Measurements from ENCODE around the gene C5orf46.

Gene C5orf46

DNA sequence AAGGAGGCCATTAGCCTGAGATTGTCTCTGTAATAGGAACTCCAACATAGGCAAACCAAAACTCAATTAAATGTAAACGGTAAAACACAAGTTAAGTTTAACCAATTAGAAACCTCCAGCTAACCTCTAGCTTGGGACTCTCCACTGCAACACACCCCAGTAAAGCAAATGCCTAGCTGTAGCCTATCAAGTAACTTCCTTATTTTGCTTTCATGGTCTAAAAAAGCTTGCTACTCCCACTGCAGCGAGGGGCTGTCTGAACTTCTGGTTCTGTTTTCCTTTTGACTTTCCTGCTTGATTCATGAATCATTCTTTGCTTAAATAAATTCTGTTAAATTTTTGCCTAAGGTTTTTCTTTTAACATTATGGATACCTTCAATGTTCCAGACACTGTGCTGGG, 24.4 kb upstream of the C5orf46 start:
- TF ChIP-seq, protein P1, sequence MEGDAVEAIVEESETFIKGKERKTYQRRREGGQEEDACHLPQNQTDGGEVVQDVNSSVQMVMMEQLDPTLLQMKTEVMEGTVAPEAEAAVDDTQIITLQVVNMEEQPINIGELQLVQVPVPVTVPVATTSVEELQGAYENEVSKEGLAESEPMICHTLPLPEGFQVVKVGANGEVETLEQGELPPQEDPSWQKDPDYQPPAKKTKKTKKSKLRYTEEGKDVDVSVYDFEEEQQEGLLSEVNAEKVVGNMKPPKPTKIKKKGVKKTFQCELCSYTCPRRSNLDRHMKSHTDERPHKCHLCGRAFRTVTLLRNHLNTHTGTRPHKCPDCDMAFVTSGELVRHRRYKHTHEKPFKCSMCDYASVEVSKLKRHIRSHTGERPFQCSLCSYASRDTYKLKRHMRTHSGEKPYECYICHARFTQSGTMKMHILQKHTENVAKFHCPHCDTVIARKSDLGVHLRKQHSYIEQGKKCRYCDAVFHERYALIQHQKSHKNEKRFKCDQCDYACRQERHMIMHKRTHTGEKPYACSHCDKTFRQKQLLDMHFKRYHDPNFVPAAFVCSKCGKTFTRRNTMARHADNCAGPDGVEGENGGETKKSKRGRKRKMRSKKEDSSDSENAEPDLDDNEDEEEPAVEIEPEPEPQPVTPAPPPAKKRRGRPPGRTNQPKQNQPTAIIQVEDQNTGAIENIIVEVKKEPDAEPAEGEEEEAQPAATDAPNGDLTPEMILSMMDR (IDR thresholded peaks at IDR 0.05; ENCODE audit: low read depth, low read length), result no peak
- no peak for DNase-seq (ENCODE audit: low read depth, low spot score)
- in situ Hi-C loops (cut with HindIII; ENCODE audit: low sequenced_read_pairs), result no loop called here
- no peak overlapping the region for H3K4me3 ChIP-seq (ENCODE audit: low read depth, low read length)

DNA sequence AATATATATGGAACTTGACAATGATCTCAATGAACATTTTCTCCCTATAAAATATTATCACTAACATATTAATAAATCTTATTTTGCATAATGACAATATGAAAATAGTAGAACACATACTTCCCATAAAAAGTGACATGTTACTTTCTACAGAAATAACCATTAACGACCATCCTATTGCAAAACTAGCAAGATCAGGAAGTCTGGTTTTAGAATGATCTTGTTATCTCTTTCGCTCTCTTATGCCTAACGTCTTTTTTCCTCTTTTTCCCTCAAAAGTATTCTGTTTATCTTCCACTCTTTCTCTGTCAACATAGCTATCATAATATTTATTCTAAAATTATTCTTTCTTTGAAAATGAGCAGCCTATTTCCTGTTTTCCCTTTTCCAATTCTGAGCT, 21.6 kb upstream of the C5orf46 start:
- in situ Hi-C loops (cut with HindIII; ENCODE audit: low sequenced_read_pairs), result no loop called here
- DNase-seq (ENCODE audit: low read depth, low spot score), result no peak
- TF ChIP-seq, protein P1 (IDR thresholded peaks at IDR 0.05; ENCODE audit: low read depth, low read length), result no peak
- H3K4me3 ChIP-seq (ENCODE audit: low read depth, low read length), result no peak overlapping the region

DNA sequence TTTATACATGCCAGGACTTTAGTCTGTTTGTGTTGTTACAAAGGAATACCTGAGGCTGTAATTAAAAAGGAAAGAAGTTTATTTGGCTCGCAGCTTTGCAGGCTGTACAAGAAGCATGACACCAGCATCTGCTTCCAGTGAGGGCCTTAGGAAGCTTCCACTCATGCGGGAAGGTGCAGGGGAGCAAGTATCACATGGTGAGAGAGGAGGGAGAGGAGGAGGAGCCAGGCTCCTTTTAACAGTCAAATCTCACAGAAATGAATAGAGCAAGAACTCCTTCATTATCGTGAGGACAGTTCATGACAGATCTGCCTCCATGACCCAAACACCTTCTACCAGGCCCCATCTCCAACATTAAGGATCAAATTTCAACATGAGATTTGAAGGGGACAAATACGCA, 18.7 kb upstream of the C5orf46 start:
- in situ Hi-C loops (cut with HindIII; ENCODE audit: low sequenced_read_pairs), result no loop called here
- DNase-seq (ENCODE audit: low read depth, low spot score), result no peak
- no peak overlapping the region for H3K4me3 ChIP-seq (ENCODE audit: low read depth, low read length)
- TF ChIP-seq, protein P1 (IDR thresholded peaks at IDR 0.05; ENCODE audit: low read depth, low read length), result no peak

DNA sequence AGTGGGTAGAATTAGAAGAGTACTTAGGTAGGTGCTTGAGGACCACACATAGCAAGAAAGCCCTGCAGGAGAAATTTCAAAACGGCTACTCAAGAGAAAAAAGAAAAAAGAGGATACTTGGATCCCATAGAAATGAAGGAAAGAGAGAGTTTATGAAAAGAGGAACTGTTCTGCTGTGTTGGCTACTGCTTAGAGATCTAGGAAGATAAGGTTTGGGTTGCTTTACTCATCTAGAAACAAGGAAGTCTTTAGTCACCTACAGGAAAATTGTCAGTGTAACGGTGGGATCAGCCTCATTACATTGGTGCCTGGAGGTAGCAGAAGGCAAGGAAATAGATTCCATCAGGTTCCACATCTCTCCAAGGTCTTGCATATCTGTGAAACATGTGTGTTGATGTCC, 14.8 kb upstream of the C5orf46 start:
- DNase-seq (ENCODE audit: low read depth, low spot score), result no peak
- TF ChIP-seq, protein P1 (IDR thresholded peaks at IDR 0.05; ENCODE audit: low read depth, low read length), result no peak
- no peak overlapping the region for H3K4me3 ChIP-seq (ENCODE audit: low read depth, low read length)
- in situ Hi-C loops (cut with HindIII; ENCODE audit: low sequenced_read_pairs), result no loop called here

DNA sequence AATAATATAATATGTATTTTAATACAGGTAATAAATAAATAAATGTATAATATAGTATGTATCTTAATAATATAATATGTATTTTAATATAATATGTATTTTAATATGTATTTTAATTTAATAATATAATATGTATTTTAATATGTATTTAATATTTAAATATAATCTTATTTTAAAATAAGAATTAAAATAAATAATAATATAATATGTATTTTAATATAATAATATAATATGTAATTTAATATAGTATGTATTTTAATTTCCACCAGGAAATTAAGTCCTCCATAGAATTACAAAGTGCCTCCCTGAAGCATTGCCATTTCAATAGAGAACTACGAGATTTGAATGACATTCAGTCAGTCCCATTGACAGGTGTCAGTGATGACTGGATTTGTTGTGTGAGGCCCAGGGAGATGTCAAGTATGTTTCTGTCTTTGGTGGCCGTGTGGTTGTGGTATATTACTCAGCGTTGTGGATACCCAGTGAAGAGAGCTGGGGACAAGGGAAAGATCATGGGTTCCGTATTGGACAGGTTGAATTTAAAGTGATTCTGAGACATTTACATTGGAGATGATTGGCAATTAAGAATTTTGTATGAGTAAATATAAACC, 14.2 kb upstream of the C5orf46 start:
- in situ Hi-C loops (cut with HindIII; ENCODE audit: low sequenced_read_pairs), result no loop called here
- TF ChIP-seq, protein P1 (IDR thresholded peaks at IDR 0.05; ENCODE audit: low read depth, low read length), result no peak
- no peak for DNase-seq (ENCODE audit: low read depth, low spot score)
- H3K4me3 ChIP-seq (ENCODE audit: low read depth, low read length), result no peak overlapping the region

DNA sequence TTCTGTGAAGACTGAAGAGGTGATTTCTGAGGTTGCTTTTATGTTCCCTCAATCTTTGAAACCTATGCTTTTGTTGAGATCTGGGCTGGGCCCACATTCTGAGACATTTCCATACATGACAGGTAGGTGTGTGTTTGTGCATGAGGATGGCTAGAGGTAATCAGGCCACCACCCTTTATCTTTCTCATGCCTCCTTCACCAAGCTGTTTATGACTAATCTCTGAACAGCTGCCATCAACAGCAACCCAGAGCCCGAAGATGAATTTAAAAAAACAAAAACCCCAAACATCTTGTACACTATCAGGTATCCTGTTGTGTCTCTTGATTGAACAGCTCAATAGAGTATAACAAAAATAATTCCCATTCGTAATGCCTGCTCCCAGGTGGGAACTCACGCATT, 12.6 kb upstream of the C5orf46 start:
- TF ChIP-seq, protein P1 (IDR thresholded peaks at IDR 0.05; ENCODE audit: low read depth, low read length), result no peak
- in situ Hi-C loops (cut with HindIII; ENCODE audit: low sequenced_read_pairs), result no loop called here
- no peak for DNase-seq (ENCODE audit: low read depth, low spot score)
- no peak overlapping the region for H3K4me3 ChIP-seq (ENCODE audit: low read depth, low read length)

Data from astrocyte of the spinal cord (primary cell).